Thoracic aorta (tissue), 2 donors: ENCODE results near the gene LYL1. TPM values are rescaled to one million over a fixed set of nuclear protein-coding genes. Genes with fewer than 3 reads are reported as not detected.

Experiments used
- ATAC-seq: fragments of 150-250 bp; one replicate; pipeline ENCODE4 v1.8.0; 2017; ENCODE audit warnings: low read depth; ENCODE audit not compliant: insufficient number of reproducible peaks, low FRiP score
- DNase-seq: peaks from one replicate; pipeline ENCODE4 v3.0.0-alpha.2; 2020; ENCODE audit warnings: low spot score
- H3K27ac ChIP-seq, 2 donors: fragments of 200-600 bp; sonication (generic); 1 replicate in 1 of 2; 2 replicates in 1 of 2; pipeline ENCODE4 v1.5.1; 2016; ENCODE audit warnings: mild to moderate bottlenecking in 2 of 2, moderate library complexity in 2 of 2
- H3K27me3 ChIP-seq: fragments of 200-600 bp; sonication (generic); replicated peaks from 2 replicates; pipeline ENCODE4 v1.6.0; 2016; ENCODE audit warnings: mild to moderate bottlenecking; ENCODE audit not compliant: insufficient read depth
- H3K36me3 ChIP-seq: fragments of 200-600 bp; sonication (generic); one replicate; pipeline ENCODE4 v1.5.1; 2016
- H3K4me1 ChIP-seq, 2 donors: fragments of 200-600 bp; sonication (generic); 1 replicate in 1 of 2; 2 replicates in 1 of 2; pipeline versions ENCODE4 v1.5.1 to v1.6.0; 2016; ENCODE audit warnings: low read depth in 2 of 2, mild to moderate bottlenecking in 1 of 2; ENCODE audit not compliant: control insufficient read depth in 1 of 2
- H3K4me3 ChIP-seq: fragments of 200-600 bp; sonication (generic); 2 replicates; pipeline ENCODE4 v1.5.1; 2016; ENCODE audit warnings: mild to moderate bottlenecking
- H3K9me3 ChIP-seq: fragments of 200-600 bp; sonication (generic); 2 replicates; pipeline ENCODE4 v1.5.1; 2016
- CTCF ChIP-seq: fragments of 200-600 bp; sonication (generic); IDR thresholded peaks from one replicate; pipeline ENCODE4 v1.5.1; 2019; ENCODE audit warnings: antibody characterized with exemption
- total RNA-seq, 2 donors: library from RNA; depleted of rRNA; stranded (reverse); fragments of >200 nt; gene quantifications; one replicate each; pipeline versions ENCODE4 v1.1.0 to v1.2.3, GENCODE V29; 2016

LYL1 gene
- total RNA-seq, 2 donors from 2014 or later, result 10.6 to 36.1 TPM

GRCh38 chr19:13118424-13119193 is 16.0 kb upstream of the LYL1 start:
- Histone ChIP-seq H3K27me3 (no peaks in the 10 kb centered on the region), H3K4me3 (peak overlapping the region; percentile 94), H3K9me3 (no peaks in the 10 kb centered on the region), H3K4me1 (peaks cover 16 to 44% of the 10 kb centered on the region in 2 donors), H3K36me3 (no peaks in the 10 kb centered on the region), H3K27ac (no peak overlapping the region)
- ATAC-seq (no peak), DNase-seq (no peak)
- TF ChIP-seq CTCF, result no peak

- DNase-seq (peak; percentile 60), ATAC-seq (peak; percentile 72)
- Histone ChIP-seq H3K4me1 (peaks cover 16 to 44% of the 10 kb centered on the region in 2 donors), H3K4me3 (peak within 1 kb of the TSS; percentile 100), H3K9me3 (no peaks in the 10 kb centered on the region), H3K27ac (peak within 1 kb of the TSS; percentile 56 to 67), H3K27me3 (no peaks in the 10 kb centered on the region), H3K36me3 (peaks cover under 1% of the 10 kb centered on the region)
- TF ChIP-seq CTCF, result no peak
Measured at GRCh38 chr19:13117772-13118423, 15.2 kb upstream of the LYL1 start, which contains the start of gene NACC1. TSS of gene NACC1 (plus strand) at chr19:13118264. CDS start at chr19:13135208, 16,944 bp downstream.

- no peaks in the 10 kb centered on the region for H3K9me3 ChIP-seq
- ATAC-seq (no peak), DNase-seq (no peak)
- H3K4me3 ChIP-seq, result peak overlapping the region; percentile 100
- no peak for TF ChIP-seq CTCF
- peaks cover 16 to 44% of the 10 kb centered on the region in 2 donors for H3K4me1 ChIP-seq
- peaks cover 6% of the 10 kb centered on the region for H3K36me3 ChIP-seq
- peak overlapping the region; percentile 56 to 67 for H3K27ac ChIP-seq
- no peaks in the 10 kb centered on the region for H3K27me3 ChIP-seq
Measured at GRCh38 chr19:13117176-13117771, 14.6 kb upstream of the LYL1 start.

GRCh38 chr19:13116282-13117175 is 13.9 kb upstream of the LYL1 start, which contains the start of gene TRMT1:
TSS of gene TRMT1 (minus strand) at chr19:13116740. CDS start at chr19:13116399, 341 bp downstream.
- ATAC-seq (peak; percentile 66), DNase-seq (peak; percentile 94)
- peaks cover 8% of the 10 kb centered on the region for H3K36me3 ChIP-seq
- no peak for TF ChIP-seq CTCF
- peak within 1 kb of the TSS; percentile 60 to 67 for H3K27ac ChIP-seq
- H3K9me3 ChIP-seq, result no peaks in the 10 kb centered on the region
- peak within 1 kb of the TSS; percentile 100 for H3K4me3 ChIP-seq
- no peaks in the 10 kb centered on the region for H3K27me3 ChIP-seq
- H3K4me1 ChIP-seq, result peaks cover 16 to 44% of the 10 kb centered on the region in 2 donors
